Measurements from ENCODE around the gene MIPOL1.
"Not testable (repeated sequence)": the region's sequence is repeated elsewhere in the genome, so short reads cannot be mapped to it uniquely, and the experiment has no call there.

Gene MIPOL1

GRCh38 chr14:37197421-37198272 is at the start of gene MIPOL1:
MIPOL1 (plus strand) TSS chr14:37197937; CDS start chr14:37247889, 49,952 bp downstream.
- peak; percentile 90 for DNase-seq (ENCODE audit: low read depth)

GRCh38 chr14:37150414-37150813 is 47.3 kb upstream of the MIPOL1 start:
- DNase-seq (ENCODE audit: low read depth), result peak; percentile 59

- no peak for DNase-seq (ENCODE audit: low read depth)
Measured at GRCh38 chr14:37153005-37153404, 44.7 kb upstream of the MIPOL1 start.

- no peak for DNase-seq (ENCODE audit: low read depth)
Measured at GRCh38 chr14:37153483-37153882, 44.3 kb upstream of the MIPOL1 start.

- DNase-seq (ENCODE audit: low read depth), result no peak
Measured at GRCh38 chr14:37157987-37158386, 39.8 kb upstream of the MIPOL1 start.

- DNase-seq (ENCODE audit: low read depth), result not testable (repeated sequence)
Measured at GRCh38 chr14:37162307-37162706, 35.4 kb upstream of the MIPOL1 start.

GRCh38 chr14:37165794-37166193 is 31.9 kb upstream of the MIPOL1 start:
- no peak for DNase-seq (ENCODE audit: low read depth)

- no peak for DNase-seq (ENCODE audit: low read depth)
Measured at GRCh38 chr14:37167151-37168047, 30.3 kb upstream of the MIPOL1 start.

- no peak for DNase-seq (ENCODE audit: low read depth)
Measured at GRCh38 chr14:37168721-37169120, 29.0 kb upstream of the MIPOL1 start.

- DNase-seq (ENCODE audit: low read depth), result no peak
Measured at GRCh38 chr14:37170237-37170636, 27.5 kb upstream of the MIPOL1 start.

- no peak for DNase-seq (ENCODE audit: low read depth)
Measured at GRCh38 chr14:37170993-37171392, 26.7 kb upstream of the MIPOL1 start.

- no peak for DNase-seq (ENCODE audit: low read depth)
Measured at GRCh38 chr14:37171678-37172023, 26.1 kb upstream of the MIPOL1 start.

- peak; percentile 74 for DNase-seq (ENCODE audit: low read depth)
Measured at GRCh38 chr14:37172024-37172869, 25.5 kb upstream of the MIPOL1 start, which contains the start of gene SLC25A21. SLC25A21 (minus strand) TSS chr14:37172606.

GRCh38 chr14:37172936-37173614 is 24.7 kb upstream of the MIPOL1 start:
- DNase-seq (ENCODE audit: low read depth), result no peak

- DNase-seq (ENCODE audit: low read depth), result peak; percentile 9
Measured at GRCh38 chr14:37179896-37180502, 17.7 kb upstream of the MIPOL1 start.

GRCh38 chr14:37180886-37181285 is 16.9 kb upstream of the MIPOL1 start:
- DNase-seq (ENCODE audit: low read depth), result not testable (repeated sequence)

- no peak for DNase-seq (ENCODE audit: low read depth)
Measured at GRCh38 chr14:37181441-37181840, 16.3 kb upstream of the MIPOL1 start.

- DNase-seq (ENCODE audit: low read depth), result not testable (repeated sequence)
Measured at GRCh38 chr14:37184520-37184919, 13.2 kb upstream of the MIPOL1 start.

GRCh38 chr14:37185670-37186069 is 12.1 kb upstream of the MIPOL1 start:
- DNase-seq (ENCODE audit: low read depth), result no peak

GRCh38 chr14:37186865-37187264 is 10.9 kb upstream of the MIPOL1 start:
- DNase-seq (ENCODE audit: low read depth), result no peak

- no peak for DNase-seq (ENCODE audit: low read depth)
Measured at GRCh38 chr14:37187294-37187693, 10.4 kb upstream of the MIPOL1 start.

Data from EH (cell line).